NCI-H1694 (cell line): Measurements from ENCODE around the gene ORC3.
"Not testable (repeated sequence)": the region's sequence is repeated elsewhere in the genome, so short reads cannot be mapped to it uniquely, and the experiment has no call there.

Source experiments
- DNase-seq: peaks from one replicate; lab custom pipeline; 2025; lab: John Stamatoyannopoulos, UW

Gene ORC3

GRCh38 chr6:87697581-87698546 is 107.9 kb downstream of the ORC3 start:
- DNase-seq = peak; percentile 53

GRCh38 chr6:87698547-87699006 is 108.6 kb downstream of the ORC3 start:
- no peak for DNase-seq

DNA sequence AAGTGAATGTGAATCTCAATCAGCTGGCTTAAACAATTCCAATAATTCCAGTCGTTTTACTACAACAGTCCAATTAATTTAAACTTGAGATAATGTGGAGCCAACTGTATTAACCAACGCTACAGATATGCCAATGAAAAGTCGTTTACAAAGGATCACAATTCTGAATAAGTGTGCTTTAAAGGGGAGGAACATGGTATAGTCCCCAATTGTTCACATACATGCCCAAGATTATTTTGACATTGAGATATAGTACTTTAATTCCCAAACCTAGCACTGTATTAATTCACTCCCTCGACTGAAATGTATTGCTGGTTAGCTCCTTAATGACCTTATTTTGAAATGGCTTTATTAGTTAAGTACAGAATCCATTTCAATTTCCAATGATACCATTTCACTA is 109.6 kb downstream of the ORC3 start:
- no peak for DNase-seq

DNA sequence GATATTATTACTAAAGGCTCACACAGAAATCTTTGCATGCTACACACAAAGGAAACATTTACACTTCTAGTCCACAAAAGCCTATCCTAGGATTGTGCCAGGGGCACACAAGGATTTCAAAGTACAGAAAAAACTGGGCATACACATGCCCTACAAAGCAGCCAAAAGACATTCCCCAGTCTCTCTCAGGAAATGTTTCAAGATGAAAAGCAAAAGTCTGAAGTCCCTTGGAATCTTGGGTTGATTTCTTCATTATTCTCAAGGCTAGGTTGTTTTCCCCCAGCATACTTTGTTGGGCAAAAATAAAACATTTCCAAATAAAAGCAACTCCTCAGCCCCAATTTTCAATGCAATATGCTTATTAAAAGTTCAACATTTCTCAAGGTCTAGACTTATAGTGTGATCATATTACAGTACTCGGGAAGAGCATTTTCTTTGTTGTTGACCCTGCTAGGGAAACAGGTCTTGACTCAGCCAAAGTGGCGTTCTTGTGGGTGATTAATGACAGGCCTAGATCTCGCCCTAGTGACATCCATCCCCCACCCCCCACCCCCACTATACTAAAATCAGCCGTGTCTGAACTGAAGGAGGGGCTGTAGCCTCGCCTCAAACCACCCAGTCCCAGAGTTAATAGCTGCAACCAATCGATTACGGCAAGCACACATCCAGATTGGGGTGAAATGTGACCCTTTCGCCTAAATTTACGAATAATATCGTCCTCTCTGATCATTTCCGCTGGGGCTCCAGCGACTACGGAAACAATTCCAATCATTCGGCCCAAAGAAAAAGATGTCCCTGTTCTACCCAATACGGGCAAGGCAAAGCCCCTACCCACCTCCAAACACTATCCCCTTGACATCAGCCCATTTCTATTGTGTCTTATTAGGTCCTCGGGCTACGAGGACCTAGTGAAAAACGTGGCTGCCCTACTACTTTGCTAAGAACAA is 110.7 kb downstream of the ORC3 start:
- DNase-seq = no peak

GRCh38 chr6:87701344-87701675 is 111.4 kb downstream of the ORC3 start:
- DNase-seq = no peak

GRCh38 chr6:87701676-87702588 is 112.0 kb downstream of the ORC3 start, which contains the start of gene AKIRIN2:
AKIRIN2 (minus strand) TSS chr6:87702233; CDS start chr6:87701684, 549 bp downstream.
- DNase-seq = peak; percentile 95

- DNase-seq = no peak
Observed at GRCh38 chr6:87702589-87702945, 112.6 kb downstream of the ORC3 start.

DNA sequence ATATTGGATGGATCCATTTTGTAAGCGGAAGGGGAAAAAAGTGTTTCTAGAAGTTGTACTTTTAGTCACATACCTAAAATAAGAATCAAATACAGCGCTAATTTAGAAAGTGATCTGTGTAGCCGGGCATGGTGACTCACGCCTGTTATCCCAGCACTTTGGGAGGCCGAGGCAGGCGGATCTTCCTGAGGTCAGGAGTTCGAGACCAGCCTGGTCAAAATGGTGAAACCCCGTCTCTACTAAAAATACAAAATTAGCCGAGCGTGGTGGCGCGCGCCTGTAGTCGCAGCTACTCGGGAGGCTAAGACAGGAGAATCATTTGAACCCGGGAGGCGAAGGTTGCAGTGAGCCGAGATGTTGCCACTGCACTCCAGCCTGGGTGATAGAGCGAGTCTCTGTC is 113.1 kb downstream of the ORC3 start:
- DNase-seq = not testable (repeated sequence)

- DNase-seq = no peak
Observed at GRCh38 chr6:87705070-87705691, 115.2 kb downstream of the ORC3 start.

GRCh38 chr6:87706187-87706966 is 116.4 kb downstream of the ORC3 start:
- no peak for DNase-seq

GRCh38 chr6:87708581-87709427 is 118.9 kb downstream of the ORC3 start:
- not testable (repeated sequence) for DNase-seq

DNA sequence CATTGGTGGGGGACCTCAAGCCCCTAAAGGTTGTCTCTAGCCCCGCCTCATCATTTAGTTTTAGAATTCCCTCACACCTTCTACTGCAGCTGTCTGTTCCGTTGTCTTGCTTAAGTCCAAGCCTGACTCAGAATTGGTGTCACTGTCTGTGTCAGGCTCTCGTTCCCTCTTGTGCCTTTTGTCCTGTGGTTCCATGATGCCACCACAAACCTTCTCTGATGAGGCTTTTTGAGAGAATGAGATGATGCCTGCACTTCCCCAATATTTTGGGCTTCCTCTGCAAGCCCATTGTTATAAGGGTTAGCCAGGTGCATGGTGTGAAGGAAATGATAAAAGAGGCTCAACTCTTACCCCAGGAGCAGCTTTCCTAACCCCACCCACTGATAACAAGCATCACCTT is 120.2 kb downstream of the ORC3 start:
- DNase-seq = no peak

GRCh38 chr6:87712713-87713112 is 122.8 kb downstream of the ORC3 start:
- DNase-seq = not testable (repeated sequence)

GRCh38 chr6:87714093-87714842 is 124.3 kb downstream of the ORC3 start:
- no peak for DNase-seq
